Progenitor cell of endocrine pancreas (in vitro differentiated cells): ENCODE measurements around the gene SOCS1. TPM values are rescaled to one million over a fixed set of nuclear protein-coding genes. Genes with fewer than 3 reads are reported as not detected.

ENCODE experiments used
- DNase-seq: peaks from one replicate; pipeline ENCODE4 v3.0.0; 2021; ENCODE audit warnings: low spot score; ENCODE audit not compliant: unreplicated experiment
- H3K27ac Mint-ChIP-seq: 2 replicates; pipeline ENCODE4 v1.8.0; 2021; ENCODE audit warnings: mild to moderate bottlenecking, moderate library complexity, mixed read lengths
- H3K27me3 Mint-ChIP-seq: 2 replicates; pipeline ENCODE4 v1.8.0; 2021; ENCODE audit warnings: mixed read lengths
- H3K36me3 Mint-ChIP-seq: 2 replicates; pipeline ENCODE4 v1.8.0; 2022; ENCODE audit warnings: mixed read lengths; ENCODE audit not compliant: insufficient read depth
- H3K4me1 Mint-ChIP-seq: 2 replicates; pipeline ENCODE4 v1.8.0; 2021; ENCODE audit warnings: low read depth, mixed read lengths
- H3K4me3 Mint-ChIP-seq: 2 replicates; pipeline ENCODE4 v1.8.0; 2021; ENCODE audit warnings: low read depth, mild to moderate bottlenecking, moderate library complexity, mixed read lengths
- H3K9me3 Mint-ChIP-seq: 2 replicates; pipeline ENCODE4 v1.8.0; 2021; ENCODE audit warnings: low read depth, mixed read lengths
- CTCF ChIP-seq: fragments of 200-600 bp; sonication (generic); IDR thresholded peaks from one replicate; pipeline ENCODE4 v1.5.0; 2021; ENCODE audit warnings: antibody characterized with exemption, mild to moderate bottlenecking; ENCODE audit not compliant: unreplicated experiment
- total RNA-seq: library from RNA; stranded (reverse); gene quantifications from 2 replicates; pipeline ENCODE4 v1.2.1, GENCODE V29; 2021

Gene SOCS1
- total RNA-seq, 1 donor from 2014 or later: 6.6 TPM

GRCh38 chr16:11272921-11273720 is 17.1 kb upstream of the SOCS1 start, which contains the start of gene PRM3:
Gene PRM3, minus strand, starts transcription at chr16:11273629. Its CDS starts 34 bp downstream, at chr16:11273595.
- H3K27me3 Mint-ChIP-seq: no peaks in the 10 kb centered on the region
- H3K9me3 Mint-ChIP-seq: peaks cover 2% of the 10 kb centered on the region
- H3K4me3 Mint-ChIP-seq: no peak within 1 kb of the TSS
- peaks cover 10% of the 10 kb centered on the region for H3K4me1 Mint-ChIP-seq
- H3K27ac Mint-ChIP-seq: peak within 1 kb of the TSS; percentile 24
- H3K36me3 Mint-ChIP-seq: no peaks in the 10 kb centered on the region
- TF ChIP-seq CTCF: no peak
- DNase-seq: no peak

GRCh38 chr16:11272484-11272883 is 16.5 kb upstream of the SOCS1 start:
- DNase-seq: no peak
- H3K4me3 Mint-ChIP-seq: no peak overlapping the region
- peaks cover 2% of the 10 kb centered on the region for H3K9me3 Mint-ChIP-seq
- TF ChIP-seq CTCF: no peak
- H3K4me1 Mint-ChIP-seq: peaks cover 10% of the 10 kb centered on the region
- H3K27ac Mint-ChIP-seq: no peak overlapping the region
- H3K36me3 Mint-ChIP-seq: no peaks in the 10 kb centered on the region
- H3K27me3 Mint-ChIP-seq: no peaks in the 10 kb centered on the region

- no peak overlapping the region for H3K27ac Mint-ChIP-seq
- TF ChIP-seq CTCF: no peak
- no peak overlapping the region for H3K4me3 Mint-ChIP-seq
- H3K9me3 Mint-ChIP-seq: no peaks in the 10 kb centered on the region
- H3K36me3 Mint-ChIP-seq: no peaks in the 10 kb centered on the region
- H3K27me3 Mint-ChIP-seq: no peaks in the 10 kb centered on the region
- no peak for DNase-seq
- peaks cover 10% of the 10 kb centered on the region for H3K4me1 Mint-ChIP-seq
Observed at GRCh38 chr16:11271610-11272009, 15.6 kb upstream of the SOCS1 start.

- DNase-seq: no peak
- Mint-ChIP-seq H3K4me1 (peaks cover 10% of the 10 kb centered on the region), H3K9me3 (no peaks in the 10 kb centered on the region), H3K36me3 (no peaks in the 10 kb centered on the region), H3K4me3 (no peak overlapping the region), H3K27ac (no peak overlapping the region), H3K27me3 (no peaks in the 10 kb centered on the region)
- no peak for TF ChIP-seq CTCF
Observed at GRCh38 chr16:11270602-11271162, 14.7 kb upstream of the SOCS1 start.

- DNase-seq: no peak
- H3K27ac Mint-ChIP-seq: no peak within 1 kb of the TSS
- H3K36me3 Mint-ChIP-seq: no peaks in the 10 kb centered on the region
- H3K9me3 Mint-ChIP-seq: no peaks in the 10 kb centered on the region
- H3K4me1 Mint-ChIP-seq: peaks cover 10% of the 10 kb centered on the region
- TF ChIP-seq CTCF: no peak
- no peaks in the 10 kb centered on the region for H3K27me3 Mint-ChIP-seq
- H3K4me3 Mint-ChIP-seq: no peak within 1 kb of the TSS
Observed at GRCh38 chr16:11268921-11269375, 12.9 kb upstream of the SOCS1 start, which contains the start of gene TNP2. Gene TNP2, minus strand, starts transcription at chr16:11269325. Its CDS starts 63 bp downstream, at chr16:11269262.
